Measurements from ENCODE around the gene INIP.

Gene INIP

DNA sequence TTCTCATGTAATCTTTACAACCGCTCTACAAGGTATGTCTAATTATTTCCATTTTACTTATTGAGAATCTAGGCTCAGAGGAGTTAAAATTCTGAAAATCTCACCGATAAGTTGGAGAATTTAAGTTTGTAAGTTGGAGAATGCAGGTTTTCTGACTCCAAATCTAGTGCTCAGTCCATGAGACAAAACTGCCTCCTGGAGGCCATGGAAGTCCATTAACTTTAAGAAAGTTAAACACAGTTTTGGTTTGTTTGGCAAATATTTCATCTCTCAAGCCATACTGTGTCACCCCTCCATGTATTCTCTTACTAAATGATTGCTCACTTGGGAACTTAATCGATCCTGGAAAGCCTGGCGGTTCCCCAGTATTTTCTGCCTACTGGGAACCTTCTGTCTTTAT, 52.6 kb downstream of the INIP start:
- DNase-seq = no peak

DNA sequence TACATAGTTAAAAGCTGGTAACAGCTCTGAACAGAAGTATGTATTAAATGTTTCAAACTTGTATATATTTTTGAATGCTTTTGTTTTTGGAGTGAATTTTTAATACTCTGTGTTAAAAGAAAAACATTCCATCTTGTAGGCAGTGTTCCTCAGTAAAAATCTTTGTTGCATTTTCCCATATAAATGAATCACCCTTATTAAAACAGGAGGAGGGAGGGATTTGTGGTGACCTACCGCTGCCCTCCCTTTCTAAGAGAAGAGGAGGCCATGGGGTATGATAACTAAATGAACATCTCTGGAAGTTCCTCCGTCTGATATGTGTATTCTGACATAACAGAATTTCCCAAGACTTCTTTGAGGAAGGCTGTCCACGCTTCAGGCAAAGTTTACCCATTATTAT, 53.4 kb downstream of the INIP start:
- no peak for DNase-seq

GRCh38 chr9:112663681-112664080, 54.2 kb downstream of the INIP start:
- no peak for DNase-seq

DNA sequence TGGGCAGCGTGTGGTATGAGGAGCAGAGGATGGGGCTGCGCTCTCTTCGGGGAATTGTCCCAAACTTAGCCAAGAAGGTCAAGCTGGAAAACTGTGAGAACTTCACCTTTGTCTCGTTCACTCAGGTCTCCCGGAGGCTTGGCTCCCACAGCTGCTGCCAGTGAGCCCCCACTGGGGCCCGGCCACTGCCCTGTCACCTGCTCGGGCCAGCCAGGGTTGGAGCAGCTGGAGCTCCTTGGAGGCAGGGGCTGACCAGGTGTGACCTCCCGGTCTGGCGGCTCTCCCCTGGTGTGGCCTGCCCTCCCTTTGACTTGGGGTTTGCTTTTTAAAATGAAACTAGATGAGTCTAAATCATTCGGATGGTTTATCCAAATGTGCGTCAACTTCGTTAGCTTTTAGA, 58.0 kb downstream of the INIP start:
- DNase-seq = no peak

- no peak for DNase-seq
Observed at GRCh38 chr9:112655668-112656067, 62.2 kb downstream of the INIP start.

DNA sequence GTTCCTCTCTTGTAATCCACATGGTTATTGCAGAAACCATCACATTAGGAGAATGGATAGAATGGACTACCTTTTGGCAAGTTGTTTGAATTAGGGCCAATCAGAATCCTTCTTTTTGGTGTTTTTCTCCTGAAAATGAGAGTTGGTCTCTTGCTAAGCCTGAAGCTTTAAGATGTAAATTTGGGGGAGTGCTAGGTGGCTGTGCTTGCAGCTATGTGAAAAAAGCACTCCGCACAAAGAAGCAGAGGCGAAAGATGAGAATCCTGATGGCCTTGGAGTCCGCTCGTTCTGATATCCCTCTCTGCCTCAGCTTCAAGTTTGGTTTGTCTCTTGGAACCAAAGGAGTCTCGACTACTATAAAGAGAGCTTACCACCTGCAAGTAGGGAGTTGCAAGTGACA, 63.6 kb downstream of the INIP start:
- no peak for DNase-seq

DNA sequence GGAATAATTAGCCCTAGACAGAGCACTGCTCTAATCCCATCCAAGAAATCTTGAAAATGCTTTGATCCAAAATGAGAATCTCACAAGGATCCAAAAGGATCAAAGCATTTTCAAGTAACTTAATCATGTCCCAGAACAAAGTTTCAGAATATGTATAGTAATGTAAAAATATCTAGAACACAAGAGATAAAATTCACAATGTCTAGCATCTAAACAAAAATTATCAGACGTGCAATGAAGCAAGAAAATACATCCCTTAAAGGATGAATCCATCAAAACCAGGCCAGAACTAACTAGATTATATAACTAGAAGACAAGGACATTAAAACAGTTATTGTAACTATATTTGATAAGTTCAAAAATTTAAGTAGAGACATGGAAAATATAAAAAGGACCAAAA, 69.3 kb downstream of the INIP start:
- no peak for DNase-seq

DNA sequence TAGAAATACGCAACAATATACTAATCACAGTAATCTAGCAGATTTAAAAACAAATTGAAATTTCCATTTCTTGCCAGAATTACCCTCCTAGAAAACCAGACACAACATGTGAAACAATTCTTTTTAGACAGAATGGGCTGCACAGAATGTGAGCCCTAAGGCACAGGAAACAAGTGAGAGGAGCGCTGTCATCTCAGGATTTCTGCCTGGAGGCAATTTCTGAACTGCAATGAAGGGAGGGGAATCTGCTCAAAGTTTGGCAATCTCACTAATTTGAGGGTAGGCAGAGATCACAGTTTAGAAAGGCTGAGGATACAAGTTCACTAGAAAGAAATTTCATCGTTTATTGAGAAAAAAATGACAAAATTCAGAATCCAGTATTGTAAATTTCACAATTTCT, 70.3 kb downstream of the INIP start:
- DNase-seq = no peak

DNA sequence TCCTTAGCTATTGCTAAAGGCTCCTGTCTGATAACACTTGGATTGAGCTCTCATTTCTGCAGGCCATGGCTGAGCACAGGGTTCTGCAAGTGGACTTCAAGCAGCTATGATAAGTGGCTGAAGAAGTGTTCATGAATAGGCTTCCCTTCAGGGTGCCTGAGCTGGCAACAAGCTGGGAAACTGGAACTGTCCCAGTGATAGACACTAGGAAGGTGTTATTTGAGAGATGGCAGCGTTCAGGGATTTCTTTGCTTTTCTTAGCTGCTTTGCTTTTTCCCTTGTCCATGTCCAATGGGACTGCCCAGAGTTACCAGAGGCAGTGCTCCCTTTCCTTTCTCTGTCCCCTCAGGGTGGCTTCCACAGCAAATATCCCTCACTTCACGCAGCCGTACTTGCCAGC, 75.8 kb downstream of the INIP start:
- DNase-seq = no peak

GRCh38 chr9:112640311-112640710, 77.6 kb downstream of the INIP start:
- no peak for DNase-seq
